PC-3 (cell line): ENCODE data around the gene LGI1. TPM values are rescaled to one million over a fixed set of nuclear protein-coding genes. Genes with fewer than 3 reads are reported as not detected.

ENCODE experiments used
- ATAC-seq: fragments of 200-7000 bp; cut with Tn5 transposase; 2 replicates; pipeline ENCODE4 v1.9.1; 2020; ENCODE audit warnings: mild to moderate bottlenecking, moderate library complexity
- BruUV-seq: library from RNA; stranded (reverse); fragments of 400-500 nt; replicated peaks from 2 replicates; lab custom pipeline; 2021; lab: Mats Ljungman, UMichigan
- CTCF ChIA-PET: fragments of 300-600 bp; sonication (Branson Sonifier 250); formaldehyde crosslinking; loops from one replicate; lab custom pipeline; 2022; ENCODE audit warnings: antibody characterized with exemption; lab: Charles Lee
- POLR2A ChIA-PET: fragments of 300-600 bp; sonication (Branson Sonifier 250); formaldehyde crosslinking; loops from one replicate; lab custom pipeline; 2022; ENCODE audit warnings: antibody characterized with exemption; ENCODE audit not compliant: unreplicated experiment; lab: Charles Lee
- DNase-seq: peaks from one replicate; pipeline ENCODE4 v3.0.0-alpha.2; 2015
- H2AFZ ChIP-seq: fragments of 300-600 bp; sonication (generic); 2 replicates; pipeline ENCODE4 v1.6.0; 2016; ENCODE audit warnings: antibody characterized with exemption, low read length
- H3F3A ChIP-seq: fragments of 300-600 bp; sonication (generic); one replicate; pipeline ENCODE4 v1.6.0; 2017; ENCODE audit warnings: antibody characterized with exemption, low read length, control low read depth, mild to moderate bottlenecking; ENCODE audit not compliant: unreplicated experiment
- H3K27ac ChIP-seq: fragments of 300-600 bp; sonication (generic); 2 replicates; pipeline ENCODE4 v1.5.1; 2016; ENCODE audit warnings: mild to moderate bottlenecking, low read length
- H3K27me3 ChIP-seq: fragments of 300-600 bp; sonication (generic); 2 replicates; pipeline ENCODE4 v1.6.1; 2016; ENCODE audit warnings: low read length, mixed read lengths
- H3K36me3 ChIP-seq: fragments of 300-600 bp; sonication (generic); 2 replicates; pipeline ENCODE4 v1.6.1; 2016; ENCODE audit warnings: low read depth, mixed run types, low read length, mixed read lengths
- H3K4me1 ChIP-seq: fragments of 300-600 bp; sonication (generic); 2 replicates; pipeline ENCODE4 v1.5.1; 2016; ENCODE audit warnings: low read length; ENCODE audit not compliant: insufficient read depth
- H3K4me2 ChIP-seq: fragments of 300-600 bp; sonication (generic); 2 replicates; pipeline ENCODE4 v1.6.0; 2016; ENCODE audit warnings: low read length
- H3K4me3 ChIP-seq: fragments of 300-600 bp; sonication (generic); 2 replicates; pipeline ENCODE4 v1.5.1; 2016; ENCODE audit warnings: mild to moderate bottlenecking, low read length, mixed read lengths
- H3K79me2 ChIP-seq: fragments of 300-600 bp; sonication (generic); 2 replicates; pipeline ENCODE4 v1.6.1; 2017; ENCODE audit warnings: low read length, mixed read lengths
- H3K9ac ChIP-seq: fragments of 300-600 bp; sonication (generic); 2 replicates; pipeline ENCODE4 v1.6.0; 2016; ENCODE audit warnings: mild to moderate bottlenecking, low read length
- H3K9me2 ChIP-seq: fragments of 300-600 bp; sonication (generic); replicated peaks from 2 replicates; pipeline ENCODE4 v1.6.1; 2016; ENCODE audit warnings: mixed run types, low read length, mixed read lengths
- H3K9me3 ChIP-seq: fragments of 300-600 bp; sonication (generic); 2 replicates; pipeline ENCODE4 v1.6.1; 2016; ENCODE audit warnings: low read length, mixed read lengths
- H4K20me1 ChIP-seq: fragments of 300-600 bp; sonication (generic); 2 replicates; pipeline ENCODE4 v1.6.1; 2016; ENCODE audit warnings: low read length, mixed read lengths
- CTCF ChIP-seq: fragments of 300-600 bp; sonication (generic); conservative IDR thresholded peaks from 2 replicates; pipeline ENCODE4 v1.5.1; 2017; ENCODE audit warnings: antibody characterized with exemption, low read depth, mild to moderate bottlenecking, low read length
- EZH2 ChIP-seq: fragments of 300-600 bp; sonication (generic); IDR thresholded peaks from one replicate; pipeline ENCODE4 v1.6.1; 2017; ENCODE audit warnings: antibody characterized with exemption, mild to moderate bottlenecking, low read length; ENCODE audit not compliant: unreplicated experiment
- EZH2phosphoT487 ChIP-seq: fragments of 300-600 bp; sonication (generic); IDR thresholded peaks from 2 replicates; pipeline ENCODE4 v1.6.1; 2018; ENCODE audit warnings: mild to moderate bottlenecking, antibody characterized with exemption, low read length, borderline replicate concordance
- intact Hi-C: fragments of 100-400 bp; cut with micrococcal nuclease; formaldehyde crosslinking; loops from 2 replicates; pipeline ENCODE4 v1.9.0; 2023
- total RNA-seq: library from RNA; depleted of rRNA; stranded (reverse); fragments of >200 nt; gene quantifications from 2 replicates; pipeline ENCODE4 v1.2.3, GENCODE V29; 2014

The LGI1 gene
- total RNA-seq, 1 experiment from 2014 or later, result not detected

- Histone ChIP-seq H3K27ac (no peak overlapping the region), H3K27me3 (no peaks in the 10 kb centered on the region), H2AFZ (peak overlapping the region; percentile 51; the same call in 1 of the 2 replicates), H3F3A (no peaks in the 10 kb centered on the region), H3K9me3 (no peaks in the 10 kb centered on the region), H4K20me1 (no peaks in the 10 kb centered on the region), H3K9me2 (no peaks in the 10 kb centered on the region), H3K9ac (no peak overlapping the region), H3K4me2 (no peak overlapping the region), H3K4me1 (peaks cover 10% of the 10 kb centered on the region), H3K36me3 (no peaks in the 10 kb centered on the region), H3K79me2 (no peaks in the 10 kb centered on the region), H3K4me3 (no peak overlapping the region)
- intact Hi-C loops, result loop anchor here (10.0 kb wide), 1 partner anchor 269 kb away; no protein-coding TSS in a partner anchor
- no TSS peak for BruUV-seq
- ChIA-PET POLR2A (no interaction called here), CTCF (interaction anchor here (0.5 to 0.7 kb wide), 3 partner anchors 67 to 553 kb away, joined by 3 to 5 read pairs (median 3); no protein-coding TSS in a partner anchor)
- ATAC-seq (peak; percentile 60), DNase-seq (peak; percentile 71)
- TF ChIP-seq EZH2phosphoT487 (no peak), CTCF (peak; percentile 76), EZH2 (no peak)
Observed at GRCh38 chr10:93813507-93814465, 56.0 kb downstream of the LGI1 start.

- POLR2A ChIA-PET, result interaction anchor here (0.9 kb wide), 1 partner anchor 113 kb away, joined by 12 read pairs; the partner anchor contains the start of gene FRA10AC1
- peak; percentile 23 for TF ChIP-seq CTCF
- no peak for TF ChIP-seq EZH2phosphoT487
- CTCF ChIA-PET, result interaction anchor here (0.5 to 1.6 kb wide), 7 partner anchors 68 to 556 kb away, joined by 3 to 16 read pairs (median 4); partner anchors contain the start of gene FRA10AC1
- H4K20me1 ChIP-seq, result no peaks in the 10 kb centered on the region
- no peaks in the 10 kb centered on the region for H3K9me3 ChIP-seq
- intact Hi-C loops, result loop anchor here (1.0 to 10.0 kb wide), 3 partner anchors 69 to 271 kb away; partner anchors contain the start of gene FRA10AC1
- no peaks in the 10 kb centered on the region for H3K79me2 ChIP-seq
- ATAC-seq (0 out of 2 replicates have a peak, but pooled peaks have one; percentile 10), DNase-seq (peak; percentile 12)
- H3K9ac ChIP-seq, result no peak overlapping the region
- no peaks in the 10 kb centered on the region for H3K9me2 ChIP-seq
- H3K4me1 ChIP-seq, result peaks cover 10% of the 10 kb centered on the region
- H3K4me3 ChIP-seq, result no peak overlapping the region
- H3K36me3 ChIP-seq, result no peaks in the 10 kb centered on the region
- no peaks in the 10 kb centered on the region for H3K27me3 ChIP-seq
- no peak overlapping the region for H3K4me2 ChIP-seq
- no peak overlapping the region for H3K27ac ChIP-seq
- H3F3A ChIP-seq, result no peaks in the 10 kb centered on the region
- H2AFZ ChIP-seq, result 0 out of 2 replicates have a peak overlapping the region, but pooled peaks have one; percentile 74
- BruUV-seq, result no TSS peak
Observed at GRCh38 chr10:93815304-93816096, 57.8 kb downstream of the LGI1 start.
